HepG2 (cell line): ENCODE results near the gene CBX5. TPM values are rescaled to one million over a fixed set of nuclear protein-coding genes. Genes with fewer than 3 reads are reported as not detected.

Experiments used
- CREBL2 ChIP-seq: sonication (generic); formaldehyde crosslinking; IDR thresholded peaks from 2 replicates; pipeline ENCODE4 v1.8.1; 2023; ENCODE audit warnings: missing genetic modification reagents, mild to moderate bottlenecking, borderline replicate concordance
- KMT2B ChIP-seq: IDR thresholded peaks from 2 replicates; pipeline ENCODE4 v1.6.1; 2016; ENCODE audit warnings: missing genetic modification reagents, missing compliant biosample characterization
- MAX ChIP-seq: IDR thresholded peaks from 2 replicates; pipeline ENCODE4 v1.6.1; 2012; ENCODE audit warnings: inconsistent platforms
- NFKBIZ ChIP-seq: IDR thresholded peaks from 2 replicates; pipeline ENCODE4 v1.6.1; 2018; ENCODE audit warnings: missing genetic modification reagents, missing compliant biosample characterization
- NFYB ChIP-seq: sonication (generic); formaldehyde crosslinking; IDR thresholded peaks from 2 replicates; pipeline ENCODE4 v1.4.0; 2020; ENCODE audit warnings: missing genetic modification reagents
- RFXAP ChIP-seq: sonication (generic); formaldehyde crosslinking; IDR thresholded peaks from 2 replicates; pipeline ENCODE4 v1.4.0; 2020; ENCODE audit warnings: missing genetic modification reagents, borderline replicate concordance
- SIN3B ChIP-seq: fragments of 150-350 bp; IDR thresholded peaks from 2 replicates; pipeline ENCODE4 v1.6.1; 2014; ENCODE audit warnings: low read length
- SP1 ChIP-seq, 2 experiments: fragments of 450-650 bp in 1 of 2; sonication (generic) in 1 of 2; formaldehyde crosslinking in 1 of 2; IDR thresholded peaks; 2 replicates each; pipeline versions ENCODE4 v1.4.0 to v1.6.1; 2016 to 2020; ENCODE audit warnings: missing genetic modification reagents in 1 of 2
- TFAP4 ChIP-seq: sonication (generic); IDR thresholded peaks from 2 replicates; pipeline ENCODE4 v1.6.1; 2016; ENCODE audit warnings: low read depth, borderline replicate concordance
- TP53 ChIP-seq: sonication (generic); formaldehyde crosslinking; conservative IDR thresholded peaks from 2 replicates; pipeline ENCODE4 v1.4.0; 2020; ENCODE audit warnings: missing genetic modification reagents
- ZBTB25 ChIP-seq: IDR thresholded peaks from 2 replicates; pipeline ENCODE4 v1.6.1; 2018; ENCODE audit warnings: missing genetic modification reagents
- ZNF407 ChIP-seq: sonication (generic); formaldehyde crosslinking; IDR thresholded peaks from one replicate; pipeline ENCODE4 v1.5.1; 2020; ENCODE audit warnings: mild to moderate bottlenecking, missing genetic modification reagents; ENCODE audit errors: not compliant biosample characterization
- ZNF513 ChIP-seq: sonication (generic); formaldehyde crosslinking; conservative IDR thresholded peaks from 2 replicates; pipeline ENCODE4 v1.5.0; 2020; ENCODE audit warnings: missing genetic modification reagents
- ZNF720 ChIP-seq: sonication (generic); formaldehyde crosslinking; IDR thresholded peaks from 2 replicates; pipeline ENCODE4 v1.4.0; 2020; ENCODE audit warnings: missing genetic modification reagents
- polyA plus RNA-seq, 8 experiments: library from polyadenylated mRNA; depleted of rRNA in 3 of 8; stranded (reverse) in 7 of 8; unstranded in 1 of 8; fragments of >200 nt; fragmentation: Illumina TruSeq in 4 of 8; extraction: Trizol in 4 of 8; gene quantifications; 2 replicates each; pipeline versions ENCODE4 v1.2.1 to v1.2.3, GENCODE V29; 2011 to 2016; ENCODE audit warnings: low read depth in 4 of 8, missing spikeins in 1 of 8, mixed read lengths in 1 of 8; ENCODE audit not compliant: insufficient read depth in 1 of 8
- total RNA-seq, 5 experiments: library from RNA; depleted of rRNA; stranded (reverse); fragments of >200 nt; fragmentation: Illumina TruSeq; extraction: Trizol; gene quantifications; 2 replicates each; pipeline ENCODE4 v1.2.3, GENCODE V29; 2016; ENCODE audit warnings: low read depth in 1 of 5

Gene CBX5
- total and polyA plus RNA-seq, 2 of the 13 experiments (the other 11 are each of a cell fraction or from before 2014, with no cell fraction given), result 16.0 to 22.2 TPM

GRCh38 chr12:54324617-54325441, 44.9 kb upstream of the CBX5 start, which contains the start of gene COPZ1 (continued):
- TF ChIP-seq ZNF407 (CRISPR knock-in tag), result peak; percentile 38
- no peak for TF ChIP-seq ZNF513 (CRISPR knock-in tag)
- TF ChIP-seq ZBTB25 (CRISPR knock-in tag), result peak; percentile 18; the same call in 1 of the 2 replicates
- TF ChIP-seq TP53, result no peak
- peak; percentile 92 for TF ChIP-seq TFAP4
- TF ChIP-seq MAX, result peak; percentile 38; the same call in 1 of the 2 replicates
- peak; percentile 96 for TF ChIP-seq NFYB (CRISPR knock-in tag)
- peak; percentile 81 for TF ChIP-seq KMT2B (CRISPR knock-in tag)
- TF ChIP-seq CREBL2 (CRISPR knock-in tag), result peak; percentile 39; the same call in 1 of the 2 replicates
- TF ChIP-seq ZNF720 (CRISPR knock-in tag), result no peak
- TF ChIP-seq RFXAP, result peak; percentile 99
- TF ChIP-seq NFKBIZ (CRISPR knock-in tag), result no peak
- no peak; the same call in 1 of the 2 replicates for TF ChIP-seq SP1 (IDR thresholded peaks at IDR 0.05)
- TF ChIP-seq SP1 (CRISPR knock-in tag; IDR thresholded peaks at IDR 0.05), result peak; percentile 74
- peak; percentile 70; the same call in 1 of the 2 replicates for TF ChIP-seq SIN3B
